Transverse colon (tissue), 4 donors: ENCODE results near the gene LMTK2. TPM values are rescaled to one million over a fixed set of nuclear protein-coding genes. Genes with fewer than 3 reads are reported as not detected.
"Not testable (repeated sequence)": the region's sequence is repeated elsewhere in the genome, so short reads cannot be mapped to it uniquely, and the experiment has no call there.

Source experiments
- DNase-seq: peaks from one replicate; pipeline ENCODE4 v3.0.0-alpha.2; 2019
- H3K27ac ChIP-seq, 4 donors: fragments of 200-600 bp; sonication (generic); 2 replicates each; pipeline ENCODE4 v1.5.1; 2016 to 2018; ENCODE audit warnings: inconsistent platforms in 4 of 4
- H3K27me3 ChIP-seq: fragments of 200-600 bp; sonication (generic); 2 replicates; pipeline ENCODE4 v1.5.1; 2017; ENCODE audit warnings: inconsistent platforms
- H3K36me3 ChIP-seq, 4 donors: fragments of 200-600 bp; sonication (generic); 2 replicates each; pipeline ENCODE4 v1.5.1; 2017 to 2019; ENCODE audit warnings: inconsistent platforms in 4 of 4
- H3K4me1 ChIP-seq, 4 donors: fragments of 200-600 bp; sonication (generic); 2 replicates each; pipeline ENCODE4 v1.5.1; 2017 to 2020; ENCODE audit warnings: inconsistent platforms in 4 of 4
- H3K4me3 ChIP-seq, 4 donors: fragments of 200-600 bp; sonication (generic); 1 replicate in 1 of 4; 2 replicates in 3 of 4; pipeline versions ENCODE4 v1.5.1 to v1.6.1; 2017 to 2019; ENCODE audit warnings: inconsistent platforms in 4 of 4
- H3K9me3 ChIP-seq, 2 donors: fragments of 200-600 bp; sonication (generic); 2 replicates each; pipeline ENCODE4 v1.5.1; 2017 to 2019; ENCODE audit warnings: inconsistent platforms in 2 of 2
- CTCF ChIP-seq, 5 experiments: fragments of 200-600 bp in 3 of 5; fragments of 450-650 bp in 2 of 5; sonication (generic) in 3 of 5; IDR thresholded peaks; 1 replicate in 2 of 5; 2 replicates in 3 of 5; pipeline ENCODE4 v1.5.1; 2016 to 2017; ENCODE audit warnings: antibody characterized with exemption in 5 of 5, inconsistent platforms in 3 of 5, mild to moderate bottlenecking in 2 of 5, moderate library complexity in 1 of 5
- EP300 ChIP-seq: sonication (generic); formaldehyde crosslinking; IDR thresholded peaks from one replicate; pipeline ENCODE4 v1.6.1; 2017; ENCODE audit warnings: antibody characterized with exemption, low read depth
- POLR2A ChIP-seq: fragments of 450-650 bp; IDR thresholded peaks from one replicate; pipeline ENCODE4 v1.6.1; 2016; ENCODE audit warnings: antibody characterized with exemption, mild to moderate bottlenecking, moderate library complexity
- POLR2AphosphoS5 ChIP-seq, 3 donors: sonication (generic); formaldehyde crosslinking; IDR thresholded peaks; one replicate each; pipeline ENCODE4 v1.6.1; 2016; ENCODE audit warnings: antibody characterized with exemption in 3 of 3
- WGBS, 2 donors: methylation state at CpG; one replicate each; pipeline ENCODE4 v1.1.5; 2018; ENCODE audit warnings: low coverage in 1 of 2; 5-methylcytosine and 5-hydroxymethylcytosine counted together
- in situ Hi-C, 4 donors: fragments of 200-750 bp; cut with MboI; loops; one replicate each; pipeline versions ENCODE4 v1.15.0 to v1.15.1; 2017; ENCODE audit warnings: low sequenced_read_pairs in 3 of 4, low pct_ligation_motif_present in 1 of 4, low pct_unique_long_range_greater_than_20kb in 1 of 4
- intact Hi-C: fragments of 100-400 bp; cut with DNase I; formaldehyde crosslinking; loops from one replicate; pipeline ENCODE4 v1.15.1; 2023; ENCODE audit warnings: low total_unique reads
- total RNA-seq, 4 donors: library from RNA; depleted of rRNA; stranded (reverse); fragments of >200 nt; gene quantifications; one replicate each; pipeline ENCODE4 v1.1.0, GENCODE V29; 2016

The LMTK2 gene
- total RNA-seq, 4 donors from 2014 or later: 51.6 to 106 (median 62.2) TPM

GRCh38 chr7:98115746-98116525 is 9.3 kb downstream of the LMTK2 start:
- 93 to 98% methylated on average over 10 of the region's 10 CpGs for WGBS, 2 donors
- TF ChIP-seq EP300 (no peak), CTCF (IDR thresholded peaks at IDR 0.05) (no peak), POLR2A (no peak), POLR2AphosphoS5 (IDR thresholded peaks at IDR 0.05) (no peak)
- no peak for DNase-seq
- intact Hi-C loops (no loop called here), in situ Hi-C loops (no loop called here)
- H3K36me3 ChIP-seq: no peaks in the 10 kb centered on the region
- H3K4me3 ChIP-seq: no peak overlapping the region
- H3K9me3 ChIP-seq: no peaks in the 10 kb centered on the region
- peaks cover 0 to 32% (median 6%) of the 10 kb centered on the region in 4 donors for H3K4me1 ChIP-seq
- H3K27ac ChIP-seq: no peak overlapping the region
- H3K27me3 ChIP-seq: no peaks in the 10 kb centered on the region

- Histone ChIP-seq H3K4me1 (peaks cover 0 to 23% (median 0%) of the 10 kb centered on the region in 4 donors), H3K27me3 (no peaks in the 10 kb centered on the region), H3K9me3 (no peaks in the 10 kb centered on the region), H3K27ac (peak overlapping the region in 1 of 4 donors; percentile 26), H3K36me3 (no peaks in the 10 kb centered on the region), H3K4me3 (no peak overlapping the region)
- intact Hi-C loops (no loop called here), in situ Hi-C loops (no loop called here)
- WGBS, 2 donors: 63 to 78% methylated on average over 4 to 7 of the region's 7 CpGs
- TF ChIP-seq POLR2AphosphoS5 (IDR thresholded peaks at IDR 0.05) (no peak), EP300 (no peak)
- DNase-seq: no peak
These were observed 10.2 kb downstream of the LMTK2 start for GRCh38 chr7:98116656-98117461.

- Histone ChIP-seq H3K27me3 (no peaks in the 10 kb centered on the region), H3K27ac (no peak overlapping the region), H3K4me3 (no peak overlapping the region), H3K4me1 (peaks cover 0 to 9% (median 0%) of the 10 kb centered on the region in 4 donors), H3K36me3 (no peaks in the 10 kb centered on the region), H3K9me3 (no peaks in the 10 kb centered on the region)
- WGBS, 2 donors: 79 to 83% methylated on average over 8 to 10 of the region's 10 CpGs
- in situ Hi-C loops (no loop called here), intact Hi-C loops (no loop called here)
- TF ChIP-seq POLR2AphosphoS5 (IDR thresholded peaks at IDR 0.05) (no peak), CTCF (IDR thresholded peaks at IDR 0.05) (no peak), EP300 (no peak), POLR2A (no peak)
- DNase-seq: no peak
These were observed 12.7 kb downstream of the LMTK2 start for GRCh38 chr7:98119256-98119918.

GRCh38 chr7:98120559-98120958 is 13.9 kb downstream of the LMTK2 start:
- 67 to 90% methylated on average over 1 to 4 of the region's 4 CpGs for WGBS, 2 donors
- TF ChIP-seq POLR2A: no peak
- no peak for TF ChIP-seq CTCF (IDR thresholded peaks at IDR 0.05)
- TF ChIP-seq POLR2AphosphoS5 (IDR thresholded peaks at IDR 0.05): no peak
- TF ChIP-seq EP300: no peak
- DNase-seq: no peak
- no peak overlapping the region for H3K27ac ChIP-seq
- H3K4me3 ChIP-seq: no peak overlapping the region
- in situ Hi-C loops (no loop called here), intact Hi-C loops (no loop called here)
- H3K27me3 ChIP-seq: no peaks in the 10 kb centered on the region
- no peaks in the 10 kb centered on the region for H3K9me3 ChIP-seq
- H3K36me3 ChIP-seq: no peaks in the 10 kb centered on the region
- H3K4me1 ChIP-seq: peaks cover 0 to 9% (median 0%) of the 10 kb centered on the region in 4 donors

- in situ Hi-C loops, intact Hi-C loops, H3K9me3 ChIP-seq, H3K4me3 ChIP-seq, H3K27ac ChIP-seq, H3K4me1 ChIP-seq, DNase-seq, H3K36me3 ChIP-seq, H3K27me3 ChIP-seq: not testable (repeated sequence)
- 91 to 95% methylated on average over 4 to 7 of the region's 7 CpGs for WGBS, 2 donors
These were observed 14.7 kb downstream of the LMTK2 start for GRCh38 chr7:98121388-98121787.
